GM18502 (cell line): ENCODE data around the gene OR2AK2.

Experiments
- ATAC-seq: cut with Tn5 transposase; IDR thresholded peaks from one replicate; pipeline ENCODE4 v1.9.1; 2021; ENCODE audit warnings: mild to moderate bottlenecking; ENCODE audit not compliant: unreplicated experiment, poor library complexity

OR2AK2 gene

DNA sequence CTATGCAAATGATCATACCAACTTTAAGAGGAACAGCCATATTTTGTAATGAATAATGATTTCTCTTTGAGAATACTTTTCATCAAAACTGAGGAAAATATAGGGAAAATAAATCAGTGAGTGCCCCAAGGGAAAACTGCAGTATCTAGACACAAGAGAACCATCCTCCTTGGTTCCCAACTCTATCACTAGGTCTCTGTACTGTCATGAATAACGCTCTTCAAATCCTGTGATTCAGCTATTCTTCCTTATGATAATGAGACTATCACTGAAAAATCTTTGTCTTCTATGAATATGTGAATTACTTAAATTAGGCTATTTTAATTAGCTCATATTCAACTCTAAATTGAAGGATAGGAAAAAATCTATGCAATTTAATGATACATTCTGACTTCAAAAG is 50.8 kb downstream of the OR2AK2 start:
- no peak for ATAC-seq
